Measurements from ENCODE around the gene OBSCN.

OBSCN gene

GRCh38 chr1:228399531-228400236, 191.8 kb downstream of the OBSCN start:
- no peak for TF ChIP-seq POLR2AphosphoS5 (IDR thresholded peaks at IDR 0.05; ENCODE audit: low read depth, low read length)
- no peak for TF ChIP-seq FOXP2 (optimal IDR thresholded peaks at IDR 0.05; ENCODE audit: borderline replicate concordance, extremely low read depth, extremely low read length, insufficient read depth)
- TF ChIP-seq SIN3A (IDR thresholded peaks at IDR 0.05; ENCODE audit: borderline replicate concordance, insufficient read depth, low read length), result no peak
- no peak for TF ChIP-seq TAF1 (IDR thresholded peaks at IDR 0.05; ENCODE audit: borderline replicate concordance, insufficient read depth, low read length)
- TF ChIP-seq REST (IDR thresholded peaks at IDR 0.05; ENCODE audit: insufficient read depth in 1 of 2, low read depth in 2 of 2, low read length in 2 of 2), result no peak

- TF ChIP-seq TAF1 (IDR thresholded peaks at IDR 0.05; ENCODE audit: borderline replicate concordance, insufficient read depth, low read length) (no peak), SIN3A (IDR thresholded peaks at IDR 0.05; ENCODE audit: borderline replicate concordance, insufficient read depth, low read length) (no peak), FOXP2 (optimal IDR thresholded peaks at IDR 0.05; ENCODE audit: borderline replicate concordance, extremely low read depth, extremely low read length, insufficient read depth) (no peak)
Measured at GRCh38 chr1:228400237-228400651, 192.4 kb downstream of the OBSCN start.

- TF ChIP-seq FOXP2 (optimal IDR thresholded peaks at IDR 0.05; ENCODE audit: borderline replicate concordance, extremely low read depth, extremely low read length, insufficient read depth), result no peak
- no peak for TF ChIP-seq SIN3A (IDR thresholded peaks at IDR 0.05; ENCODE audit: borderline replicate concordance, insufficient read depth, low read length)
Measured at GRCh38 chr1:228400692-228401454, 193.0 kb downstream of the OBSCN start.

- TF ChIP-seq TAF1 (IDR thresholded peaks at IDR 0.05; ENCODE audit: borderline replicate concordance, insufficient read depth, low read length) (no peak), POLR2AphosphoS5 (IDR thresholded peaks at IDR 0.05; ENCODE audit: low read depth, low read length) (no peak), SIN3A (IDR thresholded peaks at IDR 0.05; ENCODE audit: borderline replicate concordance, insufficient read depth, low read length) (no peak), REST (IDR thresholded peaks at IDR 0.05; ENCODE audit: insufficient read depth in 1 of 2, low read depth in 2 of 2, low read length in 2 of 2) (no peak), FOXP2 (optimal IDR thresholded peaks at IDR 0.05; ENCODE audit: borderline replicate concordance, extremely low read depth, extremely low read length, insufficient read depth) (no peak)
Measured at GRCh38 chr1:228401782-228402640, 194.2 kb downstream of the OBSCN start.

- TF ChIP-seq TAF1 (IDR thresholded peaks at IDR 0.05; ENCODE audit: borderline replicate concordance, insufficient read depth, low read length), result no peak
- TF ChIP-seq POLR2AphosphoS5 (IDR thresholded peaks at IDR 0.05; ENCODE audit: low read depth, low read length), result no peak
- no peak for TF ChIP-seq SIN3A (IDR thresholded peaks at IDR 0.05; ENCODE audit: borderline replicate concordance, insufficient read depth, low read length)
- TF ChIP-seq REST (IDR thresholded peaks at IDR 0.05; ENCODE audit: insufficient read depth in 1 of 2, low read depth in 2 of 2, low read length in 2 of 2), result no peak
- no peak for TF ChIP-seq FOXP2 (optimal IDR thresholded peaks at IDR 0.05; ENCODE audit: borderline replicate concordance, extremely low read depth, extremely low read length, insufficient read depth)
Measured at GRCh38 chr1:228402641-228403025, 194.8 kb downstream of the OBSCN start.
